Epithelial cell of esophagus (primary cell): Measurements from ENCODE around the gene RAPGEF5.

Experiments
- DNase-seq: peaks from one replicate; pipeline ENCODE4 v3.0.0; 2010; ENCODE audit warnings: low read depth
- H3K4me3 ChIP-seq: 2 replicates; pipeline ENCODE4 v1.5.1; 2011; ENCODE audit warnings: mild to moderate bottlenecking, low read length, control low read depth
- TF ChIP-seq, protein P1 (sequence below): IDR thresholded peaks from 2 replicates; pipeline ENCODE4 v1.5.1; 2011; ENCODE audit warnings: low read depth, mild to moderate bottlenecking, low read length, control low read depth, inconsistent platforms; ENCODE audit not compliant: insufficient read depth; ENCODE audit errors: missing control alignments

RAPGEF5 gene

DNA sequence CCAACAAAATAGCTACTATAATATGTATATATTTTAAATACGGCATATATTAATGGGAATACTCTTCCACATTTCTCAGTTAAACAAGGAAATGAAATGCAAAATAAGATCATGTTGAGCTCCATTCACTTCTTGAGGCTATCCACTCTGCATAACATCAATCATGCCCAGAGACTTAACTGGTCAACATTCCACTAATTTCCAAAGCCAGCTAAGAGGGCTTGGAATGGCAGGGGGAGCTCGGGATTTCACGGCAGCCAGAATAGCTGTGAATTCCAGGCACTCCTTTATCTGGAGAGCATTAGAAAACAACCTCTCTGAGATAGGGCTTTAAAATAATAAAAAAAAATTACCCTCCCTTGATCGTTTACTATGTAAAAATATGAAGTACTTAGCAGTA is 216.4 kb downstream of the RAPGEF5 start:
- H3K4me3 ChIP-seq, result no peak overlapping the region
- TF ChIP-seq, protein P1, sequence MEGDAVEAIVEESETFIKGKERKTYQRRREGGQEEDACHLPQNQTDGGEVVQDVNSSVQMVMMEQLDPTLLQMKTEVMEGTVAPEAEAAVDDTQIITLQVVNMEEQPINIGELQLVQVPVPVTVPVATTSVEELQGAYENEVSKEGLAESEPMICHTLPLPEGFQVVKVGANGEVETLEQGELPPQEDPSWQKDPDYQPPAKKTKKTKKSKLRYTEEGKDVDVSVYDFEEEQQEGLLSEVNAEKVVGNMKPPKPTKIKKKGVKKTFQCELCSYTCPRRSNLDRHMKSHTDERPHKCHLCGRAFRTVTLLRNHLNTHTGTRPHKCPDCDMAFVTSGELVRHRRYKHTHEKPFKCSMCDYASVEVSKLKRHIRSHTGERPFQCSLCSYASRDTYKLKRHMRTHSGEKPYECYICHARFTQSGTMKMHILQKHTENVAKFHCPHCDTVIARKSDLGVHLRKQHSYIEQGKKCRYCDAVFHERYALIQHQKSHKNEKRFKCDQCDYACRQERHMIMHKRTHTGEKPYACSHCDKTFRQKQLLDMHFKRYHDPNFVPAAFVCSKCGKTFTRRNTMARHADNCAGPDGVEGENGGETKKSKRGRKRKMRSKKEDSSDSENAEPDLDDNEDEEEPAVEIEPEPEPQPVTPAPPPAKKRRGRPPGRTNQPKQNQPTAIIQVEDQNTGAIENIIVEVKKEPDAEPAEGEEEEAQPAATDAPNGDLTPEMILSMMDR, result no peak
- DNase-seq, result no peak

DNA sequence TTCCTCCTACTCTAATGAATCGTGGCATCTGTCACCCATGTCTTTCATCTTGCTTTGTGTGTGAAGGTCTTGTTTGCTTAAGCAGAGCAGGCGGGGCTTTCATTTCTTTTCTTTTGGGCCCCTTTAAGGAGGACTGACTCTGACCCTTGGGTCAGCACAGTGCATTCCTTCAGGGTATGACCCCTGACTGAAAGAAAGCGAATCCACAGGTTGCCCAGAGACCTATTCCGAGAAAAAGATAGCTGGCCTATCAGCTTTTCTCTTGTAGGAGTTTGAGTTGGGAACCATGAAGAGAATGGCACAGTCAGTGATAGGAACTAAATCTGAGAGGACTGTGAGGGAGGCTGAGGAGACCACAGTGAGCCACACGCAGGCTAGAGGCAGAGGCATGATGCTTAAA is 218.1 kb downstream of the RAPGEF5 start:
- DNase-seq, result no peak
- TF ChIP-seq, protein P1, result no peak
- no peak overlapping the region for H3K4me3 ChIP-seq

DNA sequence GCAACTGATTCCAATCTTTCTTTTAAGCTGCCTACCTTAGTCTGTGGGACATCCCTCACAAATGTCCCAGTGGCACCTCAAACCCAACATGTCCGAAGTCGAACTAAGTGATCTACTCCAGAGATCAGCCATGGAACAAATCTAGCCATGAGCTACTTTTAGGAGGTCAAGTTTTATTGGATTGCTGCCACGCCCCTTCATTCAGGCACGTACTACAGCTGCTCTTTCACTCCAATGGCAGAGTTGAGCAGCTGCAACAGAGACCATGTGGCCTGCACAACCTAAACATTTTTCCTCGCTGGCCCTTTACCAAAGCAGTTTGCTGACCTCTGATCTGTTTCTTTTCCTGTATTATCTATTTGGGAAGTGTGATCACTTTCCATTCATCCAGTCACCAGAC is 218.8 kb downstream of the RAPGEF5 start:
- DNase-seq, result no peak
- TF ChIP-seq, protein P1, result no peak
- no peak overlapping the region for H3K4me3 ChIP-seq

DNA sequence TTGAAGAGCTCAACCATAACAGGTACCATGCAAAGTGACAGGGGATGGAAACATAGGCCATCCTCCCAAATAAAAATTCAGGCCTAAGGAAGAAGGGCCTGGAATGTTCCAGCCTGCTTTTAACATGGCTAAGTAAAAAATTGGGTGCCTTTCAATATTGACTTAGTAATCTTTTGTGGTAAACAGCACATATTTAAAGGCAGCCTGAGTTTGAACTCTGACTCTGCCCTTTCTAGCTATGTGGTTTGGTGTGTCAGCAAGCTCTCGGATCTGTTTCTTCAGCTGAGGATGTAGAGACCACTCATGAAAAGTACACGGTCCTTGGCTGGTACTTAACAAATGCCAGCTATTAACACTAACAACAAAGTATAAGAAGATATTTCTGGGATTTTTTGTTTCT is 219.5 kb downstream of the RAPGEF5 start:
- DNase-seq, result no peak
- H3K4me3 ChIP-seq, result no peak overlapping the region
- TF ChIP-seq, protein P1, result no peak

DNA sequence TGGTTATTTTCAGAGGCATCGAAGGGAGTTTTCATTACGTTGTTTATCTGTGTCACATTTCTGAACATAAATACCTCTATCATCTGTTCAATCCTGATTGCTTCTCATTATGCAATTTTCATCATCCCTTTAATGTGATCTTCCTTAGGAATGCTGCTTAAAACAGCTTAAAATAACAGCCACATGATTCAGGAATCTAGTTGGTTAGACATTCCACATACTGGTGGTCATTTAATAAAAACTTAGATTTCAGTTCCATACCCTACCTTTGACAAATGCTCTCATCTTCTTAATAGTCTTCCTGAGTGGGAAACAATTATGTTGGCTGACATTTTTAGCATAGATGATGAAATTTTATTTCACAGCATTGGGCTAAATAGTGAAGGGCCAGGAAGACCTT is 219.9 kb downstream of the RAPGEF5 start:
- no peak overlapping the region for H3K4me3 ChIP-seq
- TF ChIP-seq, protein P1, result no peak
- no peak for DNase-seq

DNA sequence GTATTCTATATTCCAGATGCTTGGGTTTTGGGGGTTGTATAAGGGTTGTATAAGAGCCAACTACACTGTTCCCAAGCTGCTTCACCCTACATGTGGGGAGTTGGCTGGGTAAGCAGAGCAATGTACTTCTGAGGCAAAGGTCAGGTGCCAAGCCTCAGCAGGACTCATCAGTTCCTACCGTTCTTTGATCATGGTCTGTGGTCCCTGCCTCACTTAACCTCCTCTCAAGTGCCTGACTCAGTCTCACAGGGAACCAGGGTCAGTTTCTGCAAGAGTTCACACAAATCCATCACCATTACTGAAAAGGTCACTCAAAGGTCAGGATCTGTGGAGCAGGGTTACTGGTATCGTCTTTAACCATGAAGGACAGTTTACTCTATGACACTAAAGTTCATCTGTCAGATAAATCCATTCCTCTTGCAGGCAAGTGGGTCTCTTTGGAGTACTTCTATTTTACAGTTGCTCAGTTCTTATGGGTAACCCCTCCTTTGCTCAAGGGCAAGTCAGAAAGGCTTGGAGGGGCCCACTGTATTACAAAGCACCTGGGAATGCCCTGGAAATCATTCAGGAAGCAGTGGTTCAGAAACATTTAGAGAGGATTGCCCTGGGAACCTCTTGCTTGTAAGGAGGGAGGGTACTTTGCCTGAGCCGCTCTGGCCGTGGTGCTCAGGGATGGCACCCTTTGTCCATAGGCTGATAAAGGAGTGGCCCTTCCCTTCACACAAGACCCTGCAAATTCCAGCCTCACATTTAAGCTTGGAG is 227.0 kb downstream of the RAPGEF5 start:
- TF ChIP-seq, protein P1, result no peak
- no peak overlapping the region for H3K4me3 ChIP-seq
- no peak for DNase-seq

DNA sequence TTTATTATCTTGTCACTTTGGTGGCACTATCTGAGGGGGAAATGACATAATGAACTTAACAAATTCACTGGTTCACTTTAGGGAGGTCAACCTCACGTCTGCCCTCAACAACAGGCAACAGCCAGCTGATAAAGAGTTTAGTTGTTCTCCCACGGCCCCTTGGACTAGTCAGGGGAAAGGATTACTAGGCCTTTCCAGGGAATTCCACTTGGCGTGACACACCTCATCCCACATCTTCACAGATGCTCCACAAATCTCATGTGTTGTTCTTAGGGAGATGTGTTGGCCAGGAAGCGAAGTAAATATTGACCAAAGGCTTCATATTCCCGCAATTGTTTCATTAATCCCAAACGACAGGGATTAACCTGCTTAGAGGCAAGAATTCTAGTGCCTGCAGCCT is 227.8 kb downstream of the RAPGEF5 start:
- DNase-seq, result no peak
- H3K4me3 ChIP-seq, result no peak overlapping the region
- TF ChIP-seq, protein P1, result no peak
